Endothelial cell of umbilical vein (primary cell): ENCODE measurements around the gene RRP1. TPM values are rescaled to one million over a fixed set of nuclear protein-coding genes. Genes with fewer than 3 reads are reported as not detected.

Source experiments
- BruUV-seq: library from RNA; stranded (reverse); fragments of 400-500 nt; replicated peaks from 2 replicates; lab custom pipeline; 2021; lab: Mats Ljungman, UMichigan
- CTCF ChIA-PET: fragments of 300-600, 350-600 bp; sonication (Branson Sonifier 250); formaldehyde crosslinking; loops from one replicate; lab custom pipeline; 2021; ENCODE audit warnings: antibody characterized with exemption, inconsistent platforms; lab: Charles Lee
- POLR2A ChIA-PET: fragments of 300-600, 350-600 bp; sonication (Branson Sonifier 250); formaldehyde crosslinking; loops from one replicate; lab custom pipeline; 2021; ENCODE audit warnings: antibody characterized with exemption, inconsistent platforms; lab: Charles Lee
- DNase-seq: peaks from one replicate; pipeline ENCODE4 v3.0.0-alpha.2; 2011; ENCODE audit warnings: low read depth, low spot score
- FAIRE-seq: peaks from 2 replicates; lab custom pipeline; 2011; peaks lifted over from hg19 to GRCh38; lab: Jason Lieb, UNC
- H2AFZ ChIP-seq: 2 replicates; pipeline ENCODE4 v1.6.0; 2012; ENCODE audit warnings: low read depth, low read length, control low read depth, inconsistent platforms
- H3K27ac ChIP-seq: 2 replicates; pipeline ENCODE4 v1.5.1; 2011; ENCODE audit warnings: low read depth, mild to moderate bottlenecking, control low read depth, low read length, moderate library complexity; ENCODE audit not compliant: insufficient read depth
- H3K27me3 ChIP-seq, 2 experiments: 2 replicates each; pipeline versions ENCODE4 v1.6.0 to v1.6.1; 2011; ENCODE audit warnings: low read length in 2 of 2, mixed read lengths in 1 of 2; ENCODE audit not compliant: control insufficient read depth in 2 of 2, insufficient read depth in 2 of 2
- H3K36me3 ChIP-seq, 2 experiments: 2 replicates in 1 of 2; 3 replicates in 1 of 2; pipeline ENCODE4 v1.5.1; 2011; ENCODE audit warnings: low read length in 2 of 2, mild to moderate bottlenecking in 1 of 2, moderate library complexity in 1 of 2; ENCODE audit not compliant: control insufficient read depth in 2 of 2, insufficient read depth in 2 of 2; ENCODE audit errors: extremely low read depth in 1 of 2
- H3K4me1 ChIP-seq: 3 replicates; pipeline ENCODE4 v1.5.1; 2011; ENCODE audit warnings: mild to moderate bottlenecking, low read length; ENCODE audit not compliant: control insufficient read depth, insufficient read depth; ENCODE audit errors: extremely low read depth
- H3K4me2 ChIP-seq: 2 replicates; pipeline ENCODE4 v1.6.1; 2011; ENCODE audit warnings: low read length, control low read depth, mixed read lengths; ENCODE audit not compliant: insufficient read depth
- H3K4me3 ChIP-seq, 3 experiments: fragments of 200-600 bp in 1 of 3; sonication (generic), shearing (Covaris generic) in 1 of 3; replicated peaks in 1 of 3; 2 replicates each; pipeline ENCODE4 v1.5.1; 2011 to 2016; ENCODE audit warnings: control low read depth in 3 of 3, low read length in 3 of 3, mild to moderate bottlenecking in 2 of 3, inconsistent platforms in 1 of 3, low read depth in 1 of 3, moderate library complexity in 1 of 3; ENCODE audit not compliant: insufficient read depth in 1 of 3
- H3K79me2 ChIP-seq: 2 replicates; pipeline ENCODE4 v1.6.0; 2012; ENCODE audit warnings: low read length, inconsistent platforms; ENCODE audit not compliant: control insufficient read depth, insufficient read depth
- H3K9ac ChIP-seq: replicated peaks from 2 replicates; pipeline ENCODE3; 2011; ENCODE audit warnings: low read length, control low read depth; ENCODE audit not compliant: insufficient read depth; ENCODE audit errors: extremely low read depth
- H3K9me1 ChIP-seq: replicated peaks from 3 replicates; pipeline ENCODE4 v1.6.0; 2011; ENCODE audit warnings: mild to moderate bottlenecking, low read length; ENCODE audit not compliant: control insufficient read depth, insufficient read depth; ENCODE audit errors: extremely low read depth
- H3K9me3 ChIP-seq: replicated peaks from 2 replicates; pipeline ENCODE4 v1.5.1; 2012; ENCODE audit warnings: low read length, inconsistent platforms; ENCODE audit not compliant: control insufficient read depth, insufficient read depth
- H4K20me1 ChIP-seq: replicated peaks from 2 replicates; pipeline ENCODE3; 2011; ENCODE audit warnings: mild to moderate bottlenecking, low read length; ENCODE audit not compliant: control insufficient read depth, insufficient read depth; ENCODE audit errors: extremely low read depth
- EZH2 ChIP-seq: IDR thresholded peaks from 2 replicates; pipeline ENCODE4 v1.6.1; 2012; ENCODE audit warnings: borderline replicate concordance, low read depth, mild to moderate bottlenecking, moderate library complexity, low read length, inconsistent platforms; ENCODE audit not compliant: severe bottlenecking
- FOS ChIP-seq: IDR thresholded peaks from 2 replicates; pipeline ENCODE4 v1.6.1; 2011; ENCODE audit warnings: mild to moderate bottlenecking, low read length, moderate library complexity, borderline replicate concordance; ENCODE audit not compliant: insufficient read depth
- GATA2 ChIP-seq: IDR thresholded peaks from 2 replicates; pipeline ENCODE4 v1.7.0; 2011; ENCODE audit warnings: low read depth, mild to moderate bottlenecking, moderate library complexity, mixed read lengths, low read length; ENCODE audit not compliant: insufficient read length, insufficient read depth
- JUN ChIP-seq: IDR thresholded peaks from 2 replicates; pipeline ENCODE4 v1.6.1; 2011; ENCODE audit warnings: borderline replicate concordance, low read depth; ENCODE audit not compliant: insufficient read length, insufficient read depth
- MYC ChIP-seq: IDR thresholded peaks from one replicate; pipeline ENCODE4 v1.6.1; 2011; ENCODE audit warnings: mild to moderate bottlenecking, low read depth, low read length
- POLR2A ChIP-seq: IDR thresholded peaks from 2 replicates; pipeline ENCODE4 v1.6.1; 2012; ENCODE audit warnings: low read depth, mild to moderate bottlenecking, control low read depth, low read length
- POLR2AphosphoS5 ChIP-seq: IDR thresholded peaks from 2 replicates; pipeline ENCODE4 v1.6.1; 2012; ENCODE audit warnings: low read depth, mild to moderate bottlenecking, control low read depth, low read length, moderate library complexity; ENCODE audit not compliant: insufficient read depth
- dilution Hi-C: fragments of 300-500 bp; cut with MboI; formaldehyde crosslinking; loops from one replicate; pipeline ENCODE4 v1.15.0; 2019; ENCODE audit warnings: low sequenced_read_pairs; ENCODE audit not compliant: extremely low pct_ligation_motif_present
- intact Hi-C: fragments of 100-400 bp; cut with micrococcal nuclease; formaldehyde crosslinking; loops from one replicate; pipeline ENCODE4 v1.10.0; 2022
- polyA plus RNA-seq, 4 experiments: library from polyadenylated mRNA; depleted of rRNA in 3 of 4; stranded (reverse) in 3 of 4; unstranded in 1 of 4; fragments of >200 nt; gene quantifications; 2 replicates each; pipeline versions ENCODE4 v1.2.1 to v1.2.3, GENCODE V29; 2011 to 2012; ENCODE audit warnings: missing spikeins in 1 of 4
- total RNA-seq: library from RNA; stranded (reverse); gene quantifications from 2 replicates; pipeline ENCODE4 v1.2.3, GENCODE V29; 2021
- TF ChIP-seq, protein P1 (sequence below): IDR thresholded peaks from 2 replicates; pipeline ENCODE4 v1.6.1; 2011; ENCODE audit not compliant: insufficient read depth, insufficient read length
- TF ChIP-seq, protein P2 (sequence below), 2 donors: IDR thresholded peaks; 1 replicate in 1 of 2; 2 replicates in 1 of 2; pipeline ENCODE4 v1.5.1; 2011; ENCODE audit warnings: low read length in 2 of 2, mild to moderate bottlenecking in 2 of 2, moderate library complexity in 2 of 2, control low read depth in 1 of 2, inconsistent platforms in 1 of 2, low read depth in 1 of 2; ENCODE audit not compliant: insufficient read depth in 1 of 2; ENCODE audit errors: extremely low read depth in 1 of 2

Gene RRP1
- total and polyA plus RNA-seq, 2 donors (not counting 3 experiments of a cell fraction or from before 2014, with no cell fraction given): 15.2 to 36.3 TPM

DNA sequence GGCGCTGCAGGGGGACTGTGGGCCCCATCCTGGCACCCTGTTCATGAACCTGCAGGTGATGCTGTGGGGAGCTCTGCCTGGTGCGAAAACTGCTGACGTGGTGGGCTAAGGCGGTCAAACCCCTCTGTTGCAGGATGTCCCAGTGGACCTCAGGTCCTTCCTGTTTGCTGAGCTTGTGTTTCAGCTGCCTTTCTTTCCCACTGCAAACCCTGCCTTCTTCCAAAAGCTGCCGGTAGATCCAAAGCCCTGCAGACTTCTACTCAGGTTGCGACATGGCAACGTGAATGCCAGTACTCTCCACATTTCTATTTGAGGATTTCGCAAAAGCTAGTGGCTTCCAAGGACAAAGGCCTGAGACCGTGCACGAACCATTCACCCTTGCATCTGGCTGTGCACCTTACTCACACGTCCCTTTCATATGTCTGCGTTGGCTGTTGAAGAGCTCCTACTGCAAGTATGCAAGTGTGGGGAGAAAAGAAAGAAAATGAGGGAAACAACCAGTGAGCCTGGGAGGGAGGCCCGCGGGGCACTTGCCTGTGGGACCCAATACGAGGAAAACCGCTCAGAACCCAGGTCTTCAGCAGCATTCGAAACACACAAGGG, 6.2 kb upstream of the RRP1 start:
- intact Hi-C loops: no loop called here
- Histone ChIP-seq H3K4me1 (no peaks in the 10 kb centered on the region), H3K79me2 (no peaks in the 10 kb centered on the region), H3K9ac (no peak overlapping the region), H3K9me1 (no peaks in the 10 kb centered on the region), H3K9me3 (no peaks in the 10 kb centered on the region), H3K4me2 (no peak overlapping the region), H3K36me3 (no peaks in the 10 kb centered on the region), H2AFZ (no peak overlapping the region), H3K4me3 (no peak overlapping the region), H3K27ac (no peak overlapping the region), H3K27me3 (peaks cover 2% of the 10 kb centered on the region in 2 experiments), H4K20me1 (no peaks in the 10 kb centered on the region)
- ChIA-PET POLR2A (no interaction called here), CTCF (no interaction called here)
- dilution Hi-C loops: no loop called here
- TF ChIP-seq, protein P1, sequence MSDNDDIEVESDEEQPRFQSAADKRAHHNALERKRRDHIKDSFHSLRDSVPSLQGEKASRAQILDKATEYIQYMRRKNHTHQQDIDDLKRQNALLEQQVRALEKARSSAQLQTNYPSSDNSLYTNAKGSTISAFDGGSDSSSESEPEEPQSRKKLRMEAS: no peak
- no peak for TF ChIP-seq JUN
- no peak for TF ChIP-seq EZH2
- TF ChIP-seq POLR2A: no peak
- no peak for TF ChIP-seq GATA2
- no peak for TF ChIP-seq FOS
- TF ChIP-seq POLR2AphosphoS5: no peak
- TF ChIP-seq, protein P2, sequence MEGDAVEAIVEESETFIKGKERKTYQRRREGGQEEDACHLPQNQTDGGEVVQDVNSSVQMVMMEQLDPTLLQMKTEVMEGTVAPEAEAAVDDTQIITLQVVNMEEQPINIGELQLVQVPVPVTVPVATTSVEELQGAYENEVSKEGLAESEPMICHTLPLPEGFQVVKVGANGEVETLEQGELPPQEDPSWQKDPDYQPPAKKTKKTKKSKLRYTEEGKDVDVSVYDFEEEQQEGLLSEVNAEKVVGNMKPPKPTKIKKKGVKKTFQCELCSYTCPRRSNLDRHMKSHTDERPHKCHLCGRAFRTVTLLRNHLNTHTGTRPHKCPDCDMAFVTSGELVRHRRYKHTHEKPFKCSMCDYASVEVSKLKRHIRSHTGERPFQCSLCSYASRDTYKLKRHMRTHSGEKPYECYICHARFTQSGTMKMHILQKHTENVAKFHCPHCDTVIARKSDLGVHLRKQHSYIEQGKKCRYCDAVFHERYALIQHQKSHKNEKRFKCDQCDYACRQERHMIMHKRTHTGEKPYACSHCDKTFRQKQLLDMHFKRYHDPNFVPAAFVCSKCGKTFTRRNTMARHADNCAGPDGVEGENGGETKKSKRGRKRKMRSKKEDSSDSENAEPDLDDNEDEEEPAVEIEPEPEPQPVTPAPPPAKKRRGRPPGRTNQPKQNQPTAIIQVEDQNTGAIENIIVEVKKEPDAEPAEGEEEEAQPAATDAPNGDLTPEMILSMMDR (IDR thresholded peaks at IDR 0.05; ENCODE audit: extremely low read depth in 1 of 2, insufficient read depth in 1 of 2, low read depth in 1 of 2, low read length in 2 of 2): no peak
- no peak for TF ChIP-seq MYC
- no TSS peak for BruUV-seq
- no peak for FAIRE-seq
- DNase-seq: no peak
